ENCODE data around the gene LAD1.

The LAD1 gene

GRCh38 chr1:201348211-201348566 lies 50.9 kb downstream of the LAD1 start:
- TF ChIP-seq, protein P1, sequence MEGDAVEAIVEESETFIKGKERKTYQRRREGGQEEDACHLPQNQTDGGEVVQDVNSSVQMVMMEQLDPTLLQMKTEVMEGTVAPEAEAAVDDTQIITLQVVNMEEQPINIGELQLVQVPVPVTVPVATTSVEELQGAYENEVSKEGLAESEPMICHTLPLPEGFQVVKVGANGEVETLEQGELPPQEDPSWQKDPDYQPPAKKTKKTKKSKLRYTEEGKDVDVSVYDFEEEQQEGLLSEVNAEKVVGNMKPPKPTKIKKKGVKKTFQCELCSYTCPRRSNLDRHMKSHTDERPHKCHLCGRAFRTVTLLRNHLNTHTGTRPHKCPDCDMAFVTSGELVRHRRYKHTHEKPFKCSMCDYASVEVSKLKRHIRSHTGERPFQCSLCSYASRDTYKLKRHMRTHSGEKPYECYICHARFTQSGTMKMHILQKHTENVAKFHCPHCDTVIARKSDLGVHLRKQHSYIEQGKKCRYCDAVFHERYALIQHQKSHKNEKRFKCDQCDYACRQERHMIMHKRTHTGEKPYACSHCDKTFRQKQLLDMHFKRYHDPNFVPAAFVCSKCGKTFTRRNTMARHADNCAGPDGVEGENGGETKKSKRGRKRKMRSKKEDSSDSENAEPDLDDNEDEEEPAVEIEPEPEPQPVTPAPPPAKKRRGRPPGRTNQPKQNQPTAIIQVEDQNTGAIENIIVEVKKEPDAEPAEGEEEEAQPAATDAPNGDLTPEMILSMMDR (IDR thresholded peaks at IDR 0.05; ENCODE audit: low read depth, low read length), result peak; percentile 70
- DNase-seq (ENCODE audit: extremely low read depth, low read depth), result no peak

DNA sequence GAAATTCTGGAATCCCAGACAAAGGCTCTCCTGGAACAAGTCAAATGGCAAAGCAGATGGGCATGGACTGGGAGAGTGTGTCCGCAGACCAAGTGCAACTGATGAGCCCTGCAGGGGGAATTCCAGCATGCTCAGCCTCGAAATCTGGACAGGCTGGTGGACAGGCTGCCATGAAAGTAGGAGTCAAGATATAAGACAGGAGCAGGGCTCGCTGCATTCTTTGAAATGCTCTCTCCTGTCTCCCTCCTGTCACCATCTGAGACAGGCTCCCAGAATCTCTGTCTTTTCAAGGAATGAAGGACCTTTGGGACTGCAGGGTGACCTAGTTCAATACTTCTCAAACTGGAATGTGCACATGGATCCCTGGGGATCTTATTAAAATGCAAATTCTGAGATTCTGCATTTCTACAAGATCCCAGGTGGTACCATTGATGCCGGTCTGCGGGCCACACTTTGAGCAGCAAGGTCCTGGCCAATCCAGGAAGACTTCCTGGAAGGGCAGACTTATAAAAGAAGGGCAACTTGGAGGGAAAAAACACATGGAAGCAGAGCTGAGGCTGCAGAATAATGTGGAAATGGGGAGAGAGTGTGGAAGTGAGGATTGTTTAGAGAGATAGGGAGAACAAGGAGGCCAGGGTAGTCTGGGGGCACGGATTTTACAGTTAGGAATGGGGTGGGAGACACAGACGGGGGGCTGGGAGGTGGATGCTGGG lies 51.5 kb downstream of the LAD1 start:
- no peak for DNase-seq (ENCODE audit: extremely low read depth, low read depth)
- TF ChIP-seq, protein P1 (IDR thresholded peaks at IDR 0.05; ENCODE audit: low read depth, low read length), result no peak

GRCh38 chr1:201346987-201347386 lies 52.1 kb downstream of the LAD1 start:
- TF ChIP-seq, protein P1 (IDR thresholded peaks at IDR 0.05; ENCODE audit: low read depth, low read length), result no peak
- DNase-seq (ENCODE audit: extremely low read depth, low read depth), result no peak

DNA sequence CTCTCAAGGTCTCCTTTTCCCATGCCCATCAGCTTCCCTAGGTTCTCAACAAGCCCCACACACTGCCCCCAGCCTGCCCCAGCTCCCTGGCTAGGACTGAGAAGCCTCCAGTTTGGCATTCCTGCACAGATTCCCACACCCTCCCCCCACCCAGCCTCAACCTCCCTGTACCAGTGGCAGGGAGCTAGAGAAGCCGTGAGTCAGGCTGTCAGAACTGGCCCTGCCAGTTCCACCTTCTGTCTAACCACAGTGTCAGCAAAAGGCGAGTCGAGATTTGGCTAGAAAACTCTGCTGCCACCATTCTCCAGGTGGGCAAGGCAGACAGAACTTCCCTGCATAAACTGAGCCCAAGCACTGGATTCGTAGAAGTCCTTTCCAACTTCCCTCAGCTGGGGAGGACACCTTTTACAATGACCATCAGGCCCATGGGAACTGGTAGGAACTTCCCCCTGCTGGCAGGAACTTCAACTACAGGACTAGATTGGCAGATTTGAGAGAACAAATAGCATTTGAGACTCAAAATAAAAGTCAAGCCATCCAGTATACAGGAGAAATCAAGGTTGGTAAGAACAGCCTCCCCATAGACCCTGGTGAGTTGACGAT lies 52.7 kb downstream of the LAD1 start:
- DNase-seq (ENCODE audit: extremely low read depth, low read depth), result no peak

GRCh38 chr1:201345081-201345355 lies 54.1 kb downstream of the LAD1 start:
- TF ChIP-seq, protein P1 (IDR thresholded peaks at IDR 0.05; ENCODE audit: low read depth, low read length), result no peak
- DNase-seq (ENCODE audit: extremely low read depth, low read depth), result no peak

More for the DNA sequence above, 52.7 kb downstream of the LAD1 start:
- TF ChIP-seq, protein P1 (IDR thresholded peaks at IDR 0.05; ENCODE audit: low read depth, low read length), result peak; percentile 75

GRCh38 chr1:201344206-201345080 lies 54.7 kb downstream of the LAD1 start:
- TF ChIP-seq, protein P1 (IDR thresholded peaks at IDR 0.05; ENCODE audit: low read depth, low read length), result no peak
- DNase-seq (ENCODE audit: extremely low read depth, low read depth), result no peak

GRCh38 chr1:201341377-201341776 lies 57.7 kb downstream of the LAD1 start:
- TF ChIP-seq, protein P1 (IDR thresholded peaks at IDR 0.05; ENCODE audit: low read depth, low read length), result no peak
- DNase-seq (ENCODE audit: extremely low read depth, low read depth), result no peak
